HCT116 (cell line): ENCODE data around the gene UPF2. TPM values are rescaled to one million over a fixed set of nuclear protein-coding genes. Genes with fewer than 3 reads are reported as not detected.

Experiments used
- ATAC-seq: fragments of 200-7000 bp; cut with Tn5 transposase; 2 replicates; pipeline ENCODE4 v1.9.1; 2020; ENCODE audit warnings: mild to moderate bottlenecking, moderate library complexity
- BruUV-seq: library from RNA; stranded (reverse); fragments of 400-500 nt; replicated peaks from 2 replicates; lab custom pipeline; 2021; lab: Mats Ljungman, UMichigan
- CTCF ChIA-PET: fragments of 300-600 bp; sonication (Branson Sonifier 250); formaldehyde crosslinking; loops from one replicate; lab custom pipeline; 2021; ENCODE audit warnings: antibody characterized with exemption; lab: Charles Lee
- POLR2A ChIA-PET: fragments of 300-600, 350-600 bp; sonication (Branson Sonifier 250); formaldehyde crosslinking; loops from one replicate; lab custom pipeline; 2021; ENCODE audit warnings: antibody characterized with exemption; lab: Charles Lee
- RAD21 ChIA-PET, 2 experiments: fragments of 300-600 bp; sonication (Branson Sonifier 250); formaldehyde crosslinking; loops; one replicate each; lab custom pipeline; 2023; ENCODE audit warnings: low total read pairs in 2 of 2; ENCODE audit not compliant: uncharacterized antibody in 2 of 2, unreplicated experiment in 2 of 2, low non-redundant PET in 1 of 2; lab: Charles Lee
- DNase-seq: peaks from one replicate; pipeline ENCODE4 v3.0.0-alpha.2; 2010; ENCODE audit warnings: low read depth, low spot score
- H2AFZ ChIP-seq: fragments of 200-600 bp; shearing (Covaris generic), sonication (generic); 2 replicates; pipeline ENCODE4 v1.6.1; 2017; ENCODE audit warnings: low read depth, mixed run types, mixed read lengths, antibody characterized with exemption, low read length; ENCODE audit not compliant: poor library complexity, severe bottlenecking
- H3K27ac ChIP-seq: 2 replicates; pipeline ENCODE4 v1.5.1; 2012; ENCODE audit warnings: low read depth, low read length
- H3K27me3 ChIP-seq: fragments of 200-600 bp; sonication (generic); 2 replicates; pipeline ENCODE4 v1.6.1; 2016; ENCODE audit warnings: mixed run types, low read length, mixed read lengths; ENCODE audit not compliant: insufficient read depth
- H3K36me3 ChIP-seq, 2 experiments: fragments of 200-500 bp in 1 of 2; fragments of 200-600 bp in 1 of 2; sonication (Bioruptor generic) in 1 of 2; sonication (generic) in 1 of 2; 2 replicates each; pipeline versions ENCODE4 v1.5.1 to v1.6.1; 2014 to 2016; ENCODE audit warnings: low read length in 2 of 2, inconsistent platforms in 1 of 2, mixed read lengths in 1 of 2, mixed run types in 1 of 2; ENCODE audit not compliant: insufficient read depth in 2 of 2, control insufficient read depth in 1 of 2
- H3K4me1 ChIP-seq, 2 experiments: fragments of 200-600 bp in 1 of 2; sonication (generic) in 1 of 2; 2 replicates each; pipeline versions ENCODE4 v1.5.1 to v1.6.1; 2012 to 2017; ENCODE audit warnings: low read length in 2 of 2, inconsistent platforms in 1 of 2, mild to moderate bottlenecking in 1 of 2, mixed read lengths in 1 of 2, mixed run types in 1 of 2, moderate library complexity in 1 of 2; ENCODE audit not compliant: insufficient read depth in 2 of 2, control insufficient read depth in 1 of 2
- H3K4me2 ChIP-seq: fragments of 200-600 bp; sonication (generic); 2 replicates; pipeline ENCODE4 v1.6.1; 2017; ENCODE audit warnings: mixed run types, low read length, mixed read lengths
- H3K4me3 ChIP-seq, 2 experiments: fragments of 200-600 bp in 1 of 2; sonication (generic) in 1 of 2; replicated peaks in 1 of 2; 2 replicates each; pipeline ENCODE4 v1.5.1; 2011 to 2016; ENCODE audit warnings: low read length in 2 of 2, control low read depth in 1 of 2, low read depth in 1 of 2, mild to moderate bottlenecking in 1 of 2, mixed read lengths in 1 of 2, mixed run types in 1 of 2
- H3K79me2 ChIP-seq: fragments of 200-600 bp; sonication (generic); 2 replicates; pipeline ENCODE4 v1.6.1; 2017; ENCODE audit warnings: mild to moderate bottlenecking, mixed run types, low read length, moderate library complexity, mixed read lengths; ENCODE audit not compliant: insufficient read depth
- H3K9ac ChIP-seq: fragments of 200-600 bp; sonication (generic); 2 replicates; pipeline ENCODE4 v1.6.1; 2016; ENCODE audit warnings: low read length, mixed read lengths
- H3K9me2 ChIP-seq: fragments of 200-600 bp; sonication (generic), shearing (Covaris generic); 2 replicates; pipeline ENCODE4 v1.6.1; 2017; ENCODE audit warnings: mixed run types, mild to moderate bottlenecking, moderate library complexity; ENCODE audit not compliant: insufficient read depth
- H3K9me3 ChIP-seq, 2 experiments: fragments of 200-500 bp in 1 of 2; fragments of 200-600 bp in 1 of 2; sonication (Bioruptor generic) in 1 of 2; sonication (generic) in 1 of 2; 2 replicates each; pipeline ENCODE4 v1.6.1; 2014 to 2017; ENCODE audit warnings: low read length in 2 of 2, mixed read lengths in 2 of 2, inconsistent platforms in 1 of 2, low read depth in 1 of 2, mild to moderate bottlenecking in 1 of 2, mixed run types in 1 of 2, moderate library complexity in 1 of 2; ENCODE audit not compliant: control insufficient read depth in 1 of 2, insufficient read depth in 1 of 2
- H4K20me1 ChIP-seq: fragments of 200-600 bp; sonication (generic), shearing (Covaris generic); 2 replicates; pipeline ENCODE4 v1.6.1; 2017; ENCODE audit warnings: mixed run types, mild to moderate bottlenecking, moderate library complexity; ENCODE audit not compliant: insufficient read depth
- CBX3 ChIP-seq: IDR thresholded peaks from 2 replicates; pipeline ENCODE4 v1.6.1; 2012; ENCODE audit warnings: low read depth
- EGR1 ChIP-seq: IDR thresholded peaks from 2 replicates; pipeline ENCODE4 v1.6.1; 2012; ENCODE audit warnings: low read depth
- ELF1 ChIP-seq: IDR thresholded peaks from 2 replicates; pipeline ENCODE4 v1.6.1; 2012; ENCODE audit warnings: low read depth, borderline replicate concordance
- EZH2 ChIP-seq: fragments of 200-600 bp; sonication (generic); IDR thresholded peaks from 2 replicates; pipeline ENCODE4 v1.6.1; 2017; ENCODE audit warnings: antibody characterized with exemption, mixed run types
- EZH2phosphoT487 ChIP-seq: fragments of 200-600 bp; IDR thresholded peaks from 2 replicates; pipeline ENCODE4 v1.6.1; 2018; ENCODE audit warnings: antibody characterized with exemption, borderline replicate concordance
- JUND ChIP-seq: IDR thresholded peaks from 2 replicates; pipeline ENCODE4 v1.6.1; 2012
- POLR2A ChIP-seq: IDR thresholded peaks from 2 replicates; pipeline ENCODE4 v1.7.0; 2011; ENCODE audit warnings: borderline replicate concordance; ENCODE audit not compliant: insufficient read depth, insufficient read length; ENCODE audit errors: extremely low read depth
- POLR2AphosphoS5 ChIP-seq: IDR thresholded peaks from 2 replicates; pipeline ENCODE4 v1.6.1; 2011; ENCODE audit warnings: mild to moderate bottlenecking, low read depth, low read length, moderate library complexity
- SIN3A ChIP-seq: IDR thresholded peaks from 2 replicates; pipeline ENCODE4 v1.6.1; 2012; ENCODE audit warnings: low read depth
- SP1 ChIP-seq: IDR thresholded peaks from 2 replicates; pipeline ENCODE4 v1.6.1; 2012; ENCODE audit warnings: low read depth
- SRF ChIP-seq: IDR thresholded peaks from 2 replicates; pipeline ENCODE4 v1.6.1; 2012; ENCODE audit warnings: low read depth
- TCF7L2 ChIP-seq: IDR thresholded peaks from 2 replicates; pipeline ENCODE4 v1.7.0; 2011; ENCODE audit warnings: borderline replicate concordance, inconsistent platforms; ENCODE audit not compliant: insufficient read depth, insufficient read length; ENCODE audit errors: extremely low read depth
- YY1 ChIP-seq: IDR thresholded peaks from 2 replicates; pipeline ENCODE4 v1.6.1; 2011; ENCODE audit warnings: low read length, low read depth, moderate library complexity, mild to moderate bottlenecking; ENCODE audit not compliant: insufficient replicate concordance; ENCODE audit errors: extremely low read depth
- ZFX ChIP-seq: fragments of 450-650 bp; IDR thresholded peaks from 2 replicates; pipeline ENCODE4 v1.6.1; 2017
- ZNF274 ChIP-seq: fragments of 200-500 bp; sonication (Bioruptor generic); IDR thresholded peaks from 2 replicates; pipeline ENCODE4 v1.6.1; 2014; ENCODE audit warnings: mild to moderate bottlenecking, low read depth, low read length, inconsistent platforms
- intact Hi-C: fragments of 100-400 bp; cut with micrococcal nuclease; formaldehyde crosslinking; loops from 2 replicates; pipeline ENCODE4 v1.10.0; 2022
- total RNA-seq: library from RNA; stranded (reverse); gene quantifications from one replicate; pipeline ENCODE4 v1.2.1, GENCODE V29; 2021; ENCODE audit not compliant: unreplicated experiment
- TF ChIP-seq, protein P1 (sequence below), 3 experiments: fragments of 200-600 bp in 1 of 3; sonication (generic) in 1 of 3; IDR thresholded peaks in 2 of 3; conservative IDR thresholded peaks in 1 of 3; 2 replicates each; pipeline ENCODE4 v1.5.1; 2012 to 2017; ENCODE audit warnings: low read depth in 2 of 3, low read length in 2 of 3, antibody characterized with exemption in 1 of 3, borderline replicate concordance in 1 of 3, control low read depth in 1 of 3, mild to moderate bottlenecking in 1 of 3, mixed read lengths in 1 of 3, mixed run types in 1 of 3, moderate library complexity in 1 of 3; ENCODE audit not compliant: insufficient read depth in 1 of 3
- TF ChIP-seq, protein P2 (sequence below): IDR thresholded peaks from 2 replicates; pipeline ENCODE4 v1.6.1; 2012; ENCODE audit warnings: low read depth
- TF ChIP-seq, protein P3 (sequence below): IDR thresholded peaks from 2 replicates; pipeline ENCODE4 v1.6.1; 2012

UPF2 gene
- total RNA-seq, 1 experiment from 2014 or later = 27.3 TPM

DNA sequence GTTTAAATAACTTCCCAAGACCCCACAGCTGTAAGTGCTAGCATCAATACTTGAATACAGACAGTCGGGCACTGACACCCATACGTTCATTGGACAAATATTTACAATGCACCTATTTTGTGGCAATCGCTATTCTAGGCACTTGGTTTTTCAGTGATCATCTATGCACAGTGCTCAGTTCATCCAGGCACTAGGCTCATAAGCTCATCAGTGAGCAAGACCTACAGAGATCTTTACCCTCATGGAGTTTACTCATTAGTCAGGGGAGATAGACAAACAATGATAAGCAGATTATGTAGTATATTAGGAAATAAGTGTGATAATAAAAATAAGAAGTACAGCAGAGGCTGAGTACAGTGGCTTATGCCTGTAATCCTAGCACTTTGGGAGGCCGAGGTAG is 18.5 kb upstream of the UPF2 start:
- RAD21 ChIA-PET = no interaction called here

DNA sequence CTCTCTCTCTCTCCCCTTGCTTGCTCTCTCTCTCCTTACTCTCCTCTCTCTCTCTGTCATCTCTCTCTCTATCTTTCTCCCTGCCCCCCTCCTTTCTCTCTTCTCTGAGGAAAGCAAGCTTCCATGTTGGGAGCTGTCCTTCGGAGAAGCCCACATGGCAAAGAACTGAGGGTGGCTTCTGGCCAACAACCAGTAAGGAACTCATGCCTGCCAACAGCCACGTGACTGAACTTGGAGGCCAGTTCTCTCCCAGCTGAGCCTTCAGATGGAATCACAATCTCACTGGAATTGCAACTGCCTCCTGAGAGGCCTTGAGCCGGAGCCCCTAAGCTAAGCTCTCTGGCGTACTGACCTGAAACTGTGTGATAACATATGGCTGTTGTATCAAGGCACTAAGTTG is 14.1 kb upstream of the UPF2 start:
- ChIA-PET RAD21 (no interaction called here), POLR2A (no interaction called here), CTCF (no interaction called here)
- Histone ChIP-seq H2AFZ (no peak overlapping the region), H3K4me1 (no peaks in the 10 kb centered on the region), H3K4me2 (no peak overlapping the region), H3K9ac (no peak overlapping the region), H3K27ac (no peak overlapping the region), H3K4me3 (no peak overlapping the region), H4K20me1 (no peaks in the 10 kb centered on the region), H3K9me3 (no peaks in the 10 kb centered on the region), H3K27me3 (no peaks in the 10 kb centered on the region), H3K36me3 (no peaks in the 10 kb centered on the region), H3K79me2 (no peaks in the 10 kb centered on the region), H3K9me2 (no peaks in the 10 kb centered on the region)
- BruUV-seq = no TSS peak
- intact Hi-C loops = no loop called here
- ATAC-seq = no peak
- no peak for DNase-seq
- TF ChIP-seq CBX3 (no peak), EZH2phosphoT487 (no peak), YY1 (no peak), ELF1 (no peak), EGR1 (no peak), POLR2AphosphoS5 (no peak), TCF7L2 (no peak), SIN3A (no peak), SRF (no peak), JUND (no peak)
- TF ChIP-seq, protein P1, sequence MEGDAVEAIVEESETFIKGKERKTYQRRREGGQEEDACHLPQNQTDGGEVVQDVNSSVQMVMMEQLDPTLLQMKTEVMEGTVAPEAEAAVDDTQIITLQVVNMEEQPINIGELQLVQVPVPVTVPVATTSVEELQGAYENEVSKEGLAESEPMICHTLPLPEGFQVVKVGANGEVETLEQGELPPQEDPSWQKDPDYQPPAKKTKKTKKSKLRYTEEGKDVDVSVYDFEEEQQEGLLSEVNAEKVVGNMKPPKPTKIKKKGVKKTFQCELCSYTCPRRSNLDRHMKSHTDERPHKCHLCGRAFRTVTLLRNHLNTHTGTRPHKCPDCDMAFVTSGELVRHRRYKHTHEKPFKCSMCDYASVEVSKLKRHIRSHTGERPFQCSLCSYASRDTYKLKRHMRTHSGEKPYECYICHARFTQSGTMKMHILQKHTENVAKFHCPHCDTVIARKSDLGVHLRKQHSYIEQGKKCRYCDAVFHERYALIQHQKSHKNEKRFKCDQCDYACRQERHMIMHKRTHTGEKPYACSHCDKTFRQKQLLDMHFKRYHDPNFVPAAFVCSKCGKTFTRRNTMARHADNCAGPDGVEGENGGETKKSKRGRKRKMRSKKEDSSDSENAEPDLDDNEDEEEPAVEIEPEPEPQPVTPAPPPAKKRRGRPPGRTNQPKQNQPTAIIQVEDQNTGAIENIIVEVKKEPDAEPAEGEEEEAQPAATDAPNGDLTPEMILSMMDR (IDR thresholded peaks at IDR 0.05 in 2 of 3, conservative IDR thresholded peaks at IDR 0.05 in 1 of 3; ENCODE audit: borderline replicate concordance in 1 of 3, insufficient read depth in 1 of 3, low read depth in 2 of 3, low read length in 2 of 3) = no peak
- TF ChIP-seq, protein P2, sequence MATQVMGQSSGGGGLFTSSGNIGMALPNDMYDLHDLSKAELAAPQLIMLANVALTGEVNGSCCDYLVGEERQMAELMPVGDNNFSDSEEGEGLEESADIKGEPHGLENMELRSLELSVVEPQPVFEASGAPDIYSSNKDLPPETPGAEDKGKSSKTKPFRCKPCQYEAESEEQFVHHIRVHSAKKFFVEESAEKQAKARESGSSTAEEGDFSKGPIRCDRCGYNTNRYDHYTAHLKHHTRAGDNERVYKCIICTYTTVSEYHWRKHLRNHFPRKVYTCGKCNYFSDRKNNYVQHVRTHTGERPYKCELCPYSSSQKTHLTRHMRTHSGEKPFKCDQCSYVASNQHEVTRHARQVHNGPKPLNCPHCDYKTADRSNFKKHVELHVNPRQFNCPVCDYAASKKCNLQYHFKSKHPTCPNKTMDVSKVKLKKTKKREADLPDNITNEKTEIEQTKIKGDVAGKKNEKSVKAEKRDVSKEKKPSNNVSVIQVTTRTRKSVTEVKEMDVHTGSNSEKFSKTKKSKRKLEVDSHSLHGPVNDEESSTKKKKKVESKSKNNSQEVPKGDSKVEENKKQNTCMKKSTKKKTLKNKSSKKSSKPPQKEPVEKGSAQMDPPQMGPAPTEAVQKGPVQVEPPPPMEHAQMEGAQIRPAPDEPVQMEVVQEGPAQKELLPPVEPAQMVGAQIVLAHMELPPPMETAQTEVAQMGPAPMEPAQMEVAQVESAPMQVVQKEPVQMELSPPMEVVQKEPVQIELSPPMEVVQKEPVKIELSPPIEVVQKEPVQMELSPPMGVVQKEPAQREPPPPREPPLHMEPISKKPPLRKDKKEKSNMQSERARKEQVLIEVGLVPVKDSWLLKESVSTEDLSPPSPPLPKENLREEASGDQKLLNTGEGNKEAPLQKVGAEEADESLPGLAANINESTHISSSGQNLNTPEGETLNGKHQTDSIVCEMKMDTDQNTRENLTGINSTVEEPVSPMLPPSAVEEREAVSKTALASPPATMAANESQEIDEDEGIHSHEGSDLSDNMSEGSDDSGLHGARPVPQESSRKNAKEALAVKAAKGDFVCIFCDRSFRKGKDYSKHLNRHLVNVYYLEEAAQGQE = no peak
- TF ChIP-seq, protein P3, sequence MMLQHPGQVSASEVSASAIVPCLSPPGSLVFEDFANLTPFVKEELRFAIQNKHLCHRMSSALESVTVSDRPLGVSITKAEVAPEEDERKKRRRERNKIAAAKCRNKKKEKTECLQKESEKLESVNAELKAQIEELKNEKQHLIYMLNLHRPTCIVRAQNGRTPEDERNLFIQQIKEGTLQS = no peak

More for the DNA sequence above, 18.5 kb upstream of the UPF2 start:
- H3K4me1 ChIP-seq = no peaks in the 10 kb centered on the region
- H4K20me1 ChIP-seq = no peaks in the 10 kb centered on the region
- no peaks in the 10 kb centered on the region for H3K36me3 ChIP-seq
- POLR2A ChIA-PET = no interaction called here
- H2AFZ ChIP-seq = no peak overlapping the region
- no peaks in the 10 kb centered on the region for H3K79me2 ChIP-seq
- H3K4me3 ChIP-seq = no peak overlapping the region
- H3K27me3 ChIP-seq = no peaks in the 10 kb centered on the region
- H3K4me2 ChIP-seq = no peak overlapping the region
- CTCF ChIA-PET = no interaction called here
- no peaks in the 10 kb centered on the region for H3K9me2 ChIP-seq
- no peaks in the 10 kb centered on the region for H3K9me3 ChIP-seq
- no peak for DNase-seq
- H3K27ac ChIP-seq = no peak overlapping the region
- intact Hi-C loops = no loop called here
- TF ChIP-seq ZFX (no peak), EZH2 (no peak), SP1 (no peak), YY1 (no peak), POLR2A (no peak), JUND (no peak), SIN3A (no peak), POLR2AphosphoS5 (no peak), ZNF274 (no peak)
- no peak overlapping the region for H3K9ac ChIP-seq
- no peak for ATAC-seq
- BruUV-seq = no TSS peak
